Neural progenitor cell (in vitro differentiated cells): ENCODE data around the gene RNF217.

Experiments
- EZH2 ChIP-seq: fragments of 200-600 bp; sonication (generic); IDR thresholded peaks from 2 replicates; pipeline ENCODE4 v1.6.1; 2017; ENCODE audit warnings: antibody characterized with exemption, mild to moderate bottlenecking, moderate library complexity
- EZH2phosphoT487 ChIP-seq: fragments of 200-600 bp; sonication (generic); IDR thresholded peaks from 2 replicates; pipeline ENCODE4 v1.6.1; 2017; ENCODE audit warnings: antibody characterized with exemption
- TF ChIP-seq, protein P1 (sequence below): fragments of 200-600 bp; sonication (generic); IDR thresholded peaks from 2 replicates; pipeline ENCODE4 v1.5.1; 2017; ENCODE audit warnings: antibody characterized with exemption, mild to moderate bottlenecking

- TF ChIP-seq, protein P1, sequence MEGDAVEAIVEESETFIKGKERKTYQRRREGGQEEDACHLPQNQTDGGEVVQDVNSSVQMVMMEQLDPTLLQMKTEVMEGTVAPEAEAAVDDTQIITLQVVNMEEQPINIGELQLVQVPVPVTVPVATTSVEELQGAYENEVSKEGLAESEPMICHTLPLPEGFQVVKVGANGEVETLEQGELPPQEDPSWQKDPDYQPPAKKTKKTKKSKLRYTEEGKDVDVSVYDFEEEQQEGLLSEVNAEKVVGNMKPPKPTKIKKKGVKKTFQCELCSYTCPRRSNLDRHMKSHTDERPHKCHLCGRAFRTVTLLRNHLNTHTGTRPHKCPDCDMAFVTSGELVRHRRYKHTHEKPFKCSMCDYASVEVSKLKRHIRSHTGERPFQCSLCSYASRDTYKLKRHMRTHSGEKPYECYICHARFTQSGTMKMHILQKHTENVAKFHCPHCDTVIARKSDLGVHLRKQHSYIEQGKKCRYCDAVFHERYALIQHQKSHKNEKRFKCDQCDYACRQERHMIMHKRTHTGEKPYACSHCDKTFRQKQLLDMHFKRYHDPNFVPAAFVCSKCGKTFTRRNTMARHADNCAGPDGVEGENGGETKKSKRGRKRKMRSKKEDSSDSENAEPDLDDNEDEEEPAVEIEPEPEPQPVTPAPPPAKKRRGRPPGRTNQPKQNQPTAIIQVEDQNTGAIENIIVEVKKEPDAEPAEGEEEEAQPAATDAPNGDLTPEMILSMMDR = no peak
- TF ChIP-seq EZH2 = no peak
- TF ChIP-seq EZH2phosphoT487 = no peak
Observed at GRCh38 chr6:124937645-124938044, 24.6 kb upstream of the RNF217 start.
